ENCODE measurements around the gene RRBP1.
A peak's percentile ranks its signal among the peaks of the same experiment; 100 is the strongest.

RRBP1 gene

GRCh38 chr20:17683218-17684076 lies 1.4 kb upstream of the RRBP1 start:
- no peak for DNase-seq (ENCODE audit: low read depth in 2 of 2)

- no peak for DNase-seq (ENCODE audit: low read depth in 2 of 2)
Observed at GRCh38 chr20:17682889-17683198, 802 bp upstream of the RRBP1 start.

GRCh38 chr20:17681726-17682102 lies 328 bp downstream of the RRBP1 start:
- DNase-seq (ENCODE audit: low read depth in 2 of 2) = no peak

GRCh38 chr20:17680836-17681725 lies 961 bp downstream of the RRBP1 start:
- peak; percentile 54 to 61 for DNase-seq (ENCODE audit: low read depth in 2 of 2)

GRCh38 chr20:17679941-17680835 lies 1.9 kb downstream of the RRBP1 start:
- DNase-seq (ENCODE audit: low read depth in 2 of 2) = no peak

GRCh38 chr20:17678886-17679285 lies 3.2 kb downstream of the RRBP1 start:
- DNase-seq (ENCODE audit: low read depth in 2 of 2) = no peak

- no peak for DNase-seq (ENCODE audit: low read depth in 2 of 2)
Observed at GRCh38 chr20:17678295-17678694, 3.7 kb downstream of the RRBP1 start.

GRCh38 chr20:17676942-17677341 lies 5.1 kb downstream of the RRBP1 start:
- no peak for DNase-seq (ENCODE audit: low read depth in 2 of 2)

GRCh38 chr20:17676378-17676759 lies 5.7 kb downstream of the RRBP1 start:
- no peak for DNase-seq (ENCODE audit: low read depth in 2 of 2)

- DNase-seq (ENCODE audit: low read depth in 2 of 2) = no peak
Observed at GRCh38 chr20:17675519-17676377, 6.3 kb downstream of the RRBP1 start.

GRCh38 chr20:17674722-17675518 lies 7.1 kb downstream of the RRBP1 start:
- DNase-seq (ENCODE audit: low read depth in 2 of 2) = no peak

GRCh38 chr20:17673084-17673483 lies 9.0 kb downstream of the RRBP1 start:
- DNase-seq (ENCODE audit: low read depth in 2 of 2) = no peak

GRCh38 chr20:17671565-17671964 lies 10.5 kb downstream of the RRBP1 start:
- DNase-seq (ENCODE audit: low read depth in 2 of 2) = no peak

GRCh38 chr20:17671011-17671410 lies 11.0 kb downstream of the RRBP1 start:
- no peak for DNase-seq (ENCODE audit: low read depth in 2 of 2)

- DNase-seq (ENCODE audit: low read depth in 2 of 2) = no peak
Observed at GRCh38 chr20:17669306-17669931, 12.6 kb downstream of the RRBP1 start.

GRCh38 chr20:17668432-17668831 lies 13.6 kb downstream of the RRBP1 start:
- no peak for DNase-seq (ENCODE audit: low read depth in 2 of 2)

GRCh38 chr20:17667445-17667844 lies 14.6 kb downstream of the RRBP1 start:
- no peak for DNase-seq (ENCODE audit: low read depth in 2 of 2)

GRCh38 chr20:17666481-17666880 lies 15.6 kb downstream of the RRBP1 start:
- no peak for DNase-seq (ENCODE audit: low read depth in 2 of 2)

GRCh38 chr20:17665756-17666155 lies 16.3 kb downstream of the RRBP1 start:
- no peak for DNase-seq (ENCODE audit: low read depth in 2 of 2)

Measured in stimulated activated CD8-positive, alpha-beta memory T cell treated with anti-CD3 and anti-CD28 coated beads, Interleukin-7, amount 100 ng/mL, for 1 hour (primary cell).